Measurements from ENCODE around the gene FERD3L. TPM values are rescaled to one million over a fixed set of nuclear protein-coding genes. Genes with fewer than 3 reads are reported as not detected.

The FERD3L gene
- total and polyA plus RNA-seq, 2 of the 8 experiments (the other 6 are each of a cell fraction or from before 2014, with no cell fraction given) = not detected

DNA sequence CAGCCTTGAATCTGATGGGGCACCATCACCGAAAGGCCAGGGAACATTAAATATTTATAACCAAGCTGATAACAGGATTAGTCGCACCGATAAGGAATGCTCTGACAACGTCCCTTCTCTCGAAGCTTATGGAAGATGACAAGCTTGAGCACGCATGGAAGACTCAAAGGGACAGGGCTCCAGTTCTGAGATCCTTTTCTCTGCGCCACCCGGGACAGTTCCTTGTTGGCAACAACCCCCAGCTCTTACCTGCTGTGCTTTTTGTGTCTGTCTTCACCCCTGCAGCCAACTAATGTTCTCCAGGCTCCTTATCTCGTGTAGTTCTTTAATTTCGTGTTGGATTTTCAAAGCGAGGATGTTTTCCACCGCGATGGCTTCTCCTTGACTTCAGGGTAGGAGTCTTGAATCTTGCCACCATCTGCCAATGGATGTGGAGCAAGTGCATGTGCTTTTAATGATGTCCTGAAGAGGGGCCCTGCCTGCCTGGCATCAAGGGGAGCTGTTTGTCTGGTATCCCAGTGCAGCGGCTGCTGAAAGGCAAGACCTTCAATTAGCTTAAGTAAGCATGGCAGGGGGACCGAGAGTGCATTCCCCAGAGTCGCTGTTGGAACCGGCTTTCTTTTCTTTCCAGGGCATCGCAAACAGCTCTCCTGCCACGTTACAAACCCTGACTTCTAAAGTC, 354 bp upstream of the FERD3L start:
- no peaks in the 10 kb centered on the region for H3K36me3 ChIP-seq (ENCODE audit: control insufficient read depth in 2 of 4, insufficient read depth in 4 of 4, low read length in 3 of 4)
- ChIA-PET POLR2A (ENCODE audit: partially characterized antibody) (interaction anchor here (0.8 to 1.6 kb wide), 4 partner anchors 13 to 38 kb away, joined by 3 to 7 read pairs (median 5); no protein-coding TSS in a partner anchor), CTCF (ENCODE audit: partially characterized antibody) (interaction anchor here (0.7 to 3.0 kb wide), 10 partner anchors 8 to 297 kb away, joined by 3 to 25 read pairs (median 3); no protein-coding TSS in a partner anchor)
- peak overlapping the region; percentile 71; the same call in 1 of the 2 replicates for H2BK12ac ChIP-seq (ENCODE audit: low read depth, low read length)
- no peak overlapping the region for H3K18ac ChIP-seq (ENCODE audit: extremely low read depth, low read length)
- no peak overlapping the region for H3K23ac ChIP-seq (ENCODE audit: insufficient read length)
- no peak overlapping the region for H2BK15ac ChIP-seq (ENCODE audit: low read length)
- no peak overlapping the region for H2AK5ac ChIP-seq (ENCODE audit: low read depth, low read length)
- H3K23me2 ChIP-seq (ENCODE audit: low read depth, low read length) = peaks cover 8% of the 10 kb centered on the region
- H3K9ac ChIP-seq (replicated peaks in 1 of 4; ENCODE audit: extremely low read depth in 1 of 4, low read depth in 3 of 4, low read length in 3 of 4) = no peak overlapping the region
- FAIRE-seq (no peak), DNase-seq (ENCODE audit: low read depth in 1 of 2, low spot score in 2 of 2) (peak; percentile 60 to 73)
- H2AFZ ChIP-seq (ENCODE audit: low read length) = 0 out of 2 replicates have a peak overlapping the region, but pooled peaks have one; percentile 62
- H3K4me3 ChIP-seq (ENCODE audit: extremely low read depth in 1 of 4, insufficient read depth in 2 of 4, low read depth in 3 of 4, low read length in 4 of 4) = peak overlapping the region; percentile 46 to 72 (median 54); a peak in 7 of 8 replicates
- peaks cover 27 to 50% (median 41%) of the 10 kb centered on the region in 4 experiments for H3K27me3 ChIP-seq (replicated peaks in 1 of 4; ENCODE audit: control insufficient read depth in 3 of 4, extremely low read depth in 1 of 4, insufficient read depth in 3 of 4, low read length in 3 of 4)
- no peak overlapping the region for H2BK120ac ChIP-seq (replicated peaks; ENCODE audit: low read depth, low read length)
- H4K8ac ChIP-seq (ENCODE audit: extremely low read depth, insufficient read depth, low read length) = no peak overlapping the region
- no peaks in the 10 kb centered on the region for H3K9me3 ChIP-seq (ENCODE audit: insufficient read depth in 2 of 2, low read depth in 1 of 2, low read length in 1 of 2)
- no peak overlapping the region for H3K27ac ChIP-seq (ENCODE audit: low read depth, low read length)
- H3K14ac ChIP-seq (ENCODE audit: insufficient read length) = no peak overlapping the region
- H4K20me1 ChIP-seq (replicated peaks in 1 of 2; ENCODE audit: control insufficient read depth in 1 of 2, insufficient read depth in 2 of 2, low read length in 2 of 2) = peaks cover 0 to 2% of the 10 kb centered on the region in 2 experiments
- no peak overlapping the region for H2BK20ac ChIP-seq (ENCODE audit: low read length)
- no peak overlapping the region for H4K91ac ChIP-seq (replicated peaks; ENCODE audit: insufficient read length, low read length)
- H3K79me2 ChIP-seq (ENCODE audit: control insufficient read depth in 1 of 2, insufficient read depth in 2 of 2, low read length in 2 of 2) = no peaks in the 10 kb centered on the region
- H3K4me1 ChIP-seq (replicated peaks in 1 of 4; ENCODE audit: control insufficient read depth in 3 of 4, insufficient read depth in 4 of 4, low read length in 3 of 4) = peaks cover 0 to 17% (median 9%) of the 10 kb centered on the region in 4 experiments; a peak in 5 of 7 replicates
- no peak overlapping the region for H3K56ac ChIP-seq (replicated peaks; ENCODE audit: insufficient read length, low read depth, low read length)
- peak overlapping the region; percentile 95 to 99 for H3K4me2 ChIP-seq (ENCODE audit: insufficient read depth in 1 of 2, low read depth in 2 of 2, low read length in 2 of 2)
- H3K4ac ChIP-seq (replicated peaks; ENCODE audit: insufficient read length, low read depth, low read length) = no peak overlapping the region
- no peak overlapping the region for H2BK5ac ChIP-seq (ENCODE audit: low read depth, low read length)
- 1% methylated on average over 19 of the region's 19 CpGs; no CpG with 5 or more reads in 1 of the 2 experiments for WGBS, 2 experiments (ENCODE audit: extremely low coverage in 1 of 2, insufficient coverage in 1 of 2, insufficient read length in 1 of 2, insufficient replicate concordance in 2 of 2, low coverage in 1 of 2, low lambda C conversion rate in 2 of 2, missing lambda C conversion rate in 1 of 2)
- no peak overlapping the region for H4K5ac ChIP-seq (ENCODE audit: insufficient read length, low read depth, low read length)
- no peaks in the 10 kb centered on the region for H3K79me1 ChIP-seq (ENCODE audit: low read depth, low read length)
- no peak for TF ChIP-seq EGR1 (IDR thresholded peaks at IDR 0.05; ENCODE audit: borderline replicate concordance, low read depth, low read length)
- no peak for TF ChIP-seq CBX8 (IDR thresholded peaks at IDR 0.05; ENCODE audit: borderline replicate concordance, low read depth, low read length)
- TF ChIP-seq SRF (IDR thresholded peaks at IDR 0.05; ENCODE audit: low read depth, low read length) = no peak
- no peak for TF ChIP-seq ATF3 (IDR thresholded peaks at IDR 0.05; ENCODE audit: insufficient read depth, low read depth, low read length)
- no peak for TF ChIP-seq SIN3A (conservative IDR thresholded peaks at IDR 0.05 in 1 of 2, IDR thresholded peaks at IDR 0.05 in 1 of 2; ENCODE audit: low read depth in 1 of 2, low read length in 2 of 2)
- no peak for TF ChIP-seq TAF1 (IDR thresholded peaks at IDR 0.05; ENCODE audit: low read depth, low read length)
- peak; percentile 63; the same call in 1 of the 2 replicates for TF ChIP-seq MAX (IDR thresholded peaks at IDR 0.05)
- TF ChIP-seq USF2 (IDR thresholded peaks at IDR 0.05; ENCODE audit: low read length) = no peak
- TF ChIP-seq CBX5 (IDR thresholded peaks at IDR 0.05; ENCODE audit: low read depth, low read length) = no peak
- TF ChIP-seq POLR2A (IDR thresholded peaks at IDR 0.05; ENCODE audit: control extremely low read depth in 1 of 2, low read depth in 2 of 2, low read length in 2 of 2) = no peak

Data from H1 (cell line).